ENCODE results near the gene NRG2.

GRCh38 chr5:140073296-140073695 lies 30.2 kb upstream of the NRG2 start:
- TF ChIP-seq CTCF (IDR thresholded peaks at IDR 0.05) (peak; percentile 47 to 83 (median 74)), POLR2A (IDR thresholded peaks at IDR 0.05) (no peak)
